ENCODE data around the gene SLC44A5. TPM values are rescaled to one million over a fixed set of nuclear protein-coding genes. Genes with fewer than 3 reads are reported as not detected.

The SLC44A5 gene
- total and polyA plus RNA-seq, 8 donors = 0.12 to 6.7 (median 3.9) TPM; not detected in 3

DNA sequence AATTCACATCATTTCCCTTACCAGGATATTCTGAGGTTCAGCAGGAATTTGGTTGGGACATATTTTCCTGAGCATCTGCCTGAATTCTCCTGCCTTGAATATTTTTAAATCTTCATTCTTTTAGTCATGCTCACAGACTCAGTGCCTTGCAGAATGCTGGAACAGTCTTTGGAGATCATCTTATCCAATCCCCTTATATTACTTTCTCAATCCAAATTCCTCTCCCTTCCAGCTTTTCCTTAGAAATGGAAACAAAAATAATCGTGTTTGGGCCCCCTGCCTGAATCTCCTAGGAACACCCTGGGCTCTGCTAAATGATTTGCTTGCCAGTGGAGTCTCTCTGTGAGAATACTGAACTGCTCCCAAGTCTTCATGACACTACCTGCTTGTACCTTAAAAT is 438.4 kb downstream of the SLC44A5 start:
- no peaks in the 10 kb centered on the region for H3K4me1 ChIP-seq
- no peaks in the 10 kb centered on the region for H3K36me3 ChIP-seq
- WGBS, 5 donors = 24 to 50% (median 40%) methylated on average over 1 of the region's 1 CpG
- no peak overlapping the region for H3K4me3 ChIP-seq
- no peak for DNase-seq
- intact Hi-C loops (cut with DNase I; ENCODE audit: low total_unique reads) = no loop called here
- peaks cover 0 to 7% (median 0%) of the 10 kb centered on the region in 4 donors for H3K9me3 ChIP-seq
- TF ChIP-seq, protein P1, sequence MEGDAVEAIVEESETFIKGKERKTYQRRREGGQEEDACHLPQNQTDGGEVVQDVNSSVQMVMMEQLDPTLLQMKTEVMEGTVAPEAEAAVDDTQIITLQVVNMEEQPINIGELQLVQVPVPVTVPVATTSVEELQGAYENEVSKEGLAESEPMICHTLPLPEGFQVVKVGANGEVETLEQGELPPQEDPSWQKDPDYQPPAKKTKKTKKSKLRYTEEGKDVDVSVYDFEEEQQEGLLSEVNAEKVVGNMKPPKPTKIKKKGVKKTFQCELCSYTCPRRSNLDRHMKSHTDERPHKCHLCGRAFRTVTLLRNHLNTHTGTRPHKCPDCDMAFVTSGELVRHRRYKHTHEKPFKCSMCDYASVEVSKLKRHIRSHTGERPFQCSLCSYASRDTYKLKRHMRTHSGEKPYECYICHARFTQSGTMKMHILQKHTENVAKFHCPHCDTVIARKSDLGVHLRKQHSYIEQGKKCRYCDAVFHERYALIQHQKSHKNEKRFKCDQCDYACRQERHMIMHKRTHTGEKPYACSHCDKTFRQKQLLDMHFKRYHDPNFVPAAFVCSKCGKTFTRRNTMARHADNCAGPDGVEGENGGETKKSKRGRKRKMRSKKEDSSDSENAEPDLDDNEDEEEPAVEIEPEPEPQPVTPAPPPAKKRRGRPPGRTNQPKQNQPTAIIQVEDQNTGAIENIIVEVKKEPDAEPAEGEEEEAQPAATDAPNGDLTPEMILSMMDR (IDR thresholded peaks at IDR 0.05) = no peak
- no peak for TF ChIP-seq POLR2A (IDR thresholded peaks at IDR 0.05)
- no peak for TF ChIP-seq EP300 (IDR thresholded peaks at IDR 0.05)
- no peak overlapping the region for H3K27ac ChIP-seq
- no peaks in the 10 kb centered on the region for H3K27me3 ChIP-seq

DNA sequence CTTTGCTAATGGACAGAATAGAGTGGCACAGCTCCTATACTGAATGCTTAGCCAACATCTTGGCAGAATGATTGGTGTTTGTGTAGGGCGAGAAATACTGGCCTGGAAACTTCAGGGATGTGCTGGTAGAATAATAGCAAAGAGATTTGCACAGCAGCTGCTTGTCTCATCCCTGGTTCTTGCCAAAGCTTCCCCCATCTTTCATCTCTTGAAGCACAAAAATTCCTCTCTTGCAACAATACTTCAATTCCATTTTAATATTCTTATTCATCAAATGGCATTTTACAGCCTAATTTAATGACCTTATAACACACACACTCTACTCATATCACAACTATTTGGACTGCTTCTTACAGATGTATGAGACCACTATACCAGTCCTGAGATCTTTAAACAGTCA is 439.0 kb downstream of the SLC44A5 start:
- Histone ChIP-seq H3K27ac (no peak overlapping the region), H3K4me3 (no peak overlapping the region), H3K36me3 (no peaks in the 10 kb centered on the region), H3K9me3 (peaks cover 0 to 7% (median 0%) of the 10 kb centered on the region in 4 donors), H3K4me1 (no peaks in the 10 kb centered on the region), H3K27me3 (no peaks in the 10 kb centered on the region)
- TF ChIP-seq POLR2A (IDR thresholded peaks at IDR 0.05) (no peak), EP300 (IDR thresholded peaks at IDR 0.05) (no peak), POLR2AphosphoS5 (IDR thresholded peaks at IDR 0.05) (no peak)
- TF ChIP-seq, protein P1 (IDR thresholded peaks at IDR 0.05) = no peak
- WGBS, 5 donors = 63 to 83% (median 71%) methylated on average over 1 of the region's 1 CpG
- intact Hi-C loops (cut with DNase I; ENCODE audit: low total_unique reads) = no loop called here
- no peak for DNase-seq

DNA sequence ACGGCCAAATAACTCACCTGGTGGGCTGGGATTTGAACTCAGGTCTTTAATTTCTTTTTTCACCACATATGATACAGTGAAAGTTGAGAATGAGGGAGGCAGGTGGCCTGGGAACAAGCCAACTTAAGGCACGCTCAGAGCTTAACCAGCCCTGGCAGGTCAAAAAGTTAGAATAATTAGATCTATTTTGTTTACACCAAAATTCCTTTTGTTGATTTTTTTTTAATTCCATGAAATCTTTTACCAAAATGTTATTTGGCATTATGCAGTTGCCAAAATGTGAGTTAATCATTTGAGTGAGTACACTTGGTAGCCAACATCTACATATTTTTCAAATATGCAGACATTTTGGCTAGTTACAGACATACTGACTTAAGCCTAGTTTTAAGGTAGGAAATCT is 439.9 kb downstream of the SLC44A5 start:
- Histone ChIP-seq H3K4me3 (no peak overlapping the region), H3K4me1 (no peaks in the 10 kb centered on the region), H3K27me3 (no peaks in the 10 kb centered on the region), H3K36me3 (no peaks in the 10 kb centered on the region), H3K9me3 (peaks cover 0 to 5% (median 0%) of the 10 kb centered on the region in 4 donors), H3K27ac (no peak overlapping the region)
- DNase-seq = no peak
- 43 to 54% (median 47%) methylated on average over 2 of the region's 2 CpGs for WGBS, 5 donors
- intact Hi-C loops (cut with DNase I; ENCODE audit: low total_unique reads) = no loop called here
- TF ChIP-seq, protein P1 (IDR thresholded peaks at IDR 0.05) = no peak
- TF ChIP-seq POLR2A (IDR thresholded peaks at IDR 0.05) (no peak), POLR2AphosphoS5 (IDR thresholded peaks at IDR 0.05) (no peak), EP300 (IDR thresholded peaks at IDR 0.05) (no peak)

DNA sequence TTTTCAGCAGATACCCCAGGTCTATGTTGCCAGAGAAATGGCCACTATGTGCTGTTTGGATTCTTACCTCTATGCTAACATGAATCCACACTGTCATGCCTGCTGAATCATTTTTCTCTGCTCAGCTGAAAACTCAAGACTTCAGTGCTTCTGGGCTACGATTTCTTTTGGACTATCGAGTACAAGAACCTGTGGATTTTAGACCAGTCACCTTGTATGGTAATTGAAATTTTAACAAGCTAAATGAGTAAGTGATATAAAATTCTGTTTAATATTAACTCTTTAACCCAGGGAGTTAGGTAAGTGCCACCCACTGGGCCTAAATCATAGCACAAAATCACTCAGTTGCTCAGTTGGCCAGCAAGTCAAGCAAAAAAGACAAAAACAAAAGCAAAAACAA is 440.9 kb downstream of the SLC44A5 start:
- 89 to 93% (median 89%) methylated on average over 2 of the region's 2 CpGs for WGBS, 5 donors
- Histone ChIP-seq H3K4me1 (no peaks in the 10 kb centered on the region), H3K4me3 (no peak overlapping the region), H3K9me3 (no peaks in the 10 kb centered on the region), H3K36me3 (no peaks in the 10 kb centered on the region), H3K27me3 (no peaks in the 10 kb centered on the region), H3K27ac (no peak overlapping the region)
- TF ChIP-seq, protein P1 (IDR thresholded peaks at IDR 0.05) = no peak
- DNase-seq = no peak
- intact Hi-C loops (cut with DNase I; ENCODE audit: low total_unique reads) = no loop called here

Data from stomach (tissue), 9 donors.